OCI-LY3 (cell line): ENCODE data around the gene SLX9.

Source experiments
- EZH2phosphoT487 ChIP-seq: fragments of 200-600 bp; shearing (Covaris generic); IDR thresholded peaks from 2 replicates; pipeline ENCODE4 v1.6.1; 2018; ENCODE audit warnings: antibody characterized with exemption, mixed run types, low read depth
- TF ChIP-seq, protein P1 (sequence below): fragments of 200-600, 300-600 bp; sonication (generic); IDR thresholded peaks from 2 replicates; pipeline ENCODE4 v1.5.1; 2014; ENCODE audit warnings: antibody characterized with exemption, low read length, low read depth

DNA sequence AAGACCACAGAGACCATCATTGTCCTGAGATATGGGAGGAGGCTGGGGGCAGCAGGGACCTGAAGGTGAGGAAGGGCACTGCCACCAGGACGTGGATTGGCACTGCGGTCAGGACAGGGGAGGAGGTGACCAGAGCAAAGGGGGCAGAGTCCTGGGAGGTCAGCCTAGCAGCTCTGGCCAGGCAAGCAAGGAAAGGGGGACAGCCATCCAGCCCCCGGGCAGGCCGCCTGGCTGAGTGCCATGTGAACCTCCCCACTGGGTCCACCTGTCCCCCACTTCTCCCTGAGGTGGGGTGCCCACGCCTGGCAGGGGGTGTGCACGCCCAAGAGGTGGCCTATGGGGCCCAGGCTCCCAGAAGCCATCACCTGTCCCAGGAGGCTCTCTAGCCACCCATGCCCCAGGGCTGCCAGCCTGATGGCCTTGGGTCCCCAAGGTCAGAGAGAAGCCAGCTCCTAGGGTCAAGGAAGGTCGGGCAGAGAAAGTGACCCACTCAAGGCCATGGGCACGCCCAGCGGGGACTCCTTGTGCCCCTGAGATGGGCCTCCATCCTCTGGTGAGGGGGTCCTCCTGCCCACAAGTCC lies 48.8 kb upstream of the SLX9 start:
- TF ChIP-seq, protein P1, sequence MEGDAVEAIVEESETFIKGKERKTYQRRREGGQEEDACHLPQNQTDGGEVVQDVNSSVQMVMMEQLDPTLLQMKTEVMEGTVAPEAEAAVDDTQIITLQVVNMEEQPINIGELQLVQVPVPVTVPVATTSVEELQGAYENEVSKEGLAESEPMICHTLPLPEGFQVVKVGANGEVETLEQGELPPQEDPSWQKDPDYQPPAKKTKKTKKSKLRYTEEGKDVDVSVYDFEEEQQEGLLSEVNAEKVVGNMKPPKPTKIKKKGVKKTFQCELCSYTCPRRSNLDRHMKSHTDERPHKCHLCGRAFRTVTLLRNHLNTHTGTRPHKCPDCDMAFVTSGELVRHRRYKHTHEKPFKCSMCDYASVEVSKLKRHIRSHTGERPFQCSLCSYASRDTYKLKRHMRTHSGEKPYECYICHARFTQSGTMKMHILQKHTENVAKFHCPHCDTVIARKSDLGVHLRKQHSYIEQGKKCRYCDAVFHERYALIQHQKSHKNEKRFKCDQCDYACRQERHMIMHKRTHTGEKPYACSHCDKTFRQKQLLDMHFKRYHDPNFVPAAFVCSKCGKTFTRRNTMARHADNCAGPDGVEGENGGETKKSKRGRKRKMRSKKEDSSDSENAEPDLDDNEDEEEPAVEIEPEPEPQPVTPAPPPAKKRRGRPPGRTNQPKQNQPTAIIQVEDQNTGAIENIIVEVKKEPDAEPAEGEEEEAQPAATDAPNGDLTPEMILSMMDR = no peak
- no peak for TF ChIP-seq EZH2phosphoT487
